ENCODE measurements around the gene UBD.

GRCh38 chr6:29561091-29561490 is 1.6 kb upstream of the UBD start:
- no peak for TF ChIP-seq POLR2A (IDR thresholded peaks at IDR 0.05)
- TF ChIP-seq CTCF (IDR thresholded peaks at IDR 0.05): no peak
- TF ChIP-seq EP300 (IDR thresholded peaks at IDR 0.05): no peak

Measured in ovary (tissue), 3 donors.